OCI-LY3 (cell line): ENCODE results near the gene PRR23C.

ENCODE experiments used
- EZH2phosphoT487 ChIP-seq: fragments of 200-600 bp; shearing (Covaris generic); IDR thresholded peaks from 2 replicates; pipeline ENCODE4 v1.6.1; 2018; ENCODE audit warnings: antibody characterized with exemption, mixed run types, low read depth
- TF ChIP-seq, protein P1 (sequence below): fragments of 200-600, 300-600 bp; sonication (generic); IDR thresholded peaks from 2 replicates; pipeline ENCODE4 v1.5.1; 2014; ENCODE audit warnings: antibody characterized with exemption, low read length, low read depth

DNA sequence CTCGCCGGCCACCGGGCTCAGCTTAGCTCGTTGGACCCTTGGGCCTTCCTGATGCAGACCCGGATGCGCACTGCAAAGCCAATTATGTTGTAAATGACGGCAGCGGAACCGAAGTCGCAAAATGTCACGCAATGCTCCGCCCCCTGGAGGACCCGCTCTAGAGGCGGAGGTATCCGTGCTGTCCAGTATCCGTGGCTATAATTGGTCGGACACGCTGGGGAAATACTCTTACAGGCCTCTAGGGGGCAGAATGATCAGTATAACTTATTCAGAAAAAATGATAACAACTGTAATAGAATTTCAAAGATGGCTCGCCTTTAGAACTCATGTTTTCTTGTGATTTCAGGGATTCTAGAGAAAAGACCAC, 23.8 kb downstream of the PRR23C start, which contains the start of gene PRR23B:
- TF ChIP-seq, protein P1, sequence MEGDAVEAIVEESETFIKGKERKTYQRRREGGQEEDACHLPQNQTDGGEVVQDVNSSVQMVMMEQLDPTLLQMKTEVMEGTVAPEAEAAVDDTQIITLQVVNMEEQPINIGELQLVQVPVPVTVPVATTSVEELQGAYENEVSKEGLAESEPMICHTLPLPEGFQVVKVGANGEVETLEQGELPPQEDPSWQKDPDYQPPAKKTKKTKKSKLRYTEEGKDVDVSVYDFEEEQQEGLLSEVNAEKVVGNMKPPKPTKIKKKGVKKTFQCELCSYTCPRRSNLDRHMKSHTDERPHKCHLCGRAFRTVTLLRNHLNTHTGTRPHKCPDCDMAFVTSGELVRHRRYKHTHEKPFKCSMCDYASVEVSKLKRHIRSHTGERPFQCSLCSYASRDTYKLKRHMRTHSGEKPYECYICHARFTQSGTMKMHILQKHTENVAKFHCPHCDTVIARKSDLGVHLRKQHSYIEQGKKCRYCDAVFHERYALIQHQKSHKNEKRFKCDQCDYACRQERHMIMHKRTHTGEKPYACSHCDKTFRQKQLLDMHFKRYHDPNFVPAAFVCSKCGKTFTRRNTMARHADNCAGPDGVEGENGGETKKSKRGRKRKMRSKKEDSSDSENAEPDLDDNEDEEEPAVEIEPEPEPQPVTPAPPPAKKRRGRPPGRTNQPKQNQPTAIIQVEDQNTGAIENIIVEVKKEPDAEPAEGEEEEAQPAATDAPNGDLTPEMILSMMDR, result no peak
- TF ChIP-seq EZH2phosphoT487, result no peak
